Kidney epithelial cell (primary cell): ENCODE data around the gene GNG12. TPM values are rescaled to one million over a fixed set of nuclear protein-coding genes. Genes with fewer than 3 reads are reported as not detected.

Source experiments
- DNase-seq: peaks from one replicate; pipeline ENCODE4 v3.0.0-alpha.2; 2010; ENCODE audit warnings: low read depth
- H3K27me3 ChIP-seq: 2 replicates; pipeline ENCODE4 v1.6.0; 2011; ENCODE audit warnings: low read length; ENCODE audit not compliant: control insufficient read depth, insufficient read depth
- H3K36me3 ChIP-seq: 2 replicates; pipeline ENCODE4 v1.5.1; 2011; ENCODE audit warnings: low read length; ENCODE audit not compliant: control insufficient read depth, insufficient read depth
- H3K4me3 ChIP-seq: 2 replicates; pipeline ENCODE4 v1.5.1; 2011; ENCODE audit warnings: low read depth, mild to moderate bottlenecking, control low read depth, low read length
- total RNA-seq: library from RNA; depleted of rRNA; stranded (reverse); fragments of >200 nt; gene quantifications from 2 replicates; pipeline ENCODE4 v1.2.3, GENCODE V29; 2015
- TF ChIP-seq, protein P1 (sequence below): IDR thresholded peaks from 2 replicates; pipeline ENCODE4 v1.5.1; 2011; ENCODE audit warnings: mild to moderate bottlenecking, moderate library complexity, low read length, control low read depth, inconsistent platforms; ENCODE audit not compliant: insufficient read depth, poor library complexity, severe bottlenecking

Gene GNG12
- total RNA-seq, 1 donor from 2014 or later: 85.7 TPM

DNA sequence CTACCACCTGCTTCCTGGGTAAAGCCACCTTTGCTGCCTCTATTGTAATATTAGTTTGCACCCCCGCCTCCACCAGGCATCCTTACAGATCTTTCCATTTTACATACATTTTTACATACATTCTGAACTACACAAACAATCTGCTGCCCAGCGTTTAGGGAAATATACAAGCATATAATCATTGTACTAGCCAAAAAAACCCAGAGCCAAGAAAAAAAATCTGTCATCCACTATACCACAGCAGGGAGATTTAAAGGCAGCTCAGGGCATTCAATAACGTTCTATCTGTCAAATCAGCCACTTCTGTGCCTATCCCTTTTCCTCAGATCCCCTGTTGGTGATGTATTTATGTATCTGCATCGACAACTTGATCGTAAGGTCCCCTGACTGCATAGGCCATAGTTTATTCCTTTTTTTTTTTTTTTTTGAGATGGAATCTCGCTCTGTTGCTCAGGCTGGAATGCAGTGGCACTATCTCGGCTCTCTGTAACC, 43.0 kb downstream of the GNG12 start:
- H3K27me3 ChIP-seq: no peaks in the 10 kb centered on the region
- H3K4me3 ChIP-seq: no peak overlapping the region
- DNase-seq: no peak
- TF ChIP-seq, protein P1, sequence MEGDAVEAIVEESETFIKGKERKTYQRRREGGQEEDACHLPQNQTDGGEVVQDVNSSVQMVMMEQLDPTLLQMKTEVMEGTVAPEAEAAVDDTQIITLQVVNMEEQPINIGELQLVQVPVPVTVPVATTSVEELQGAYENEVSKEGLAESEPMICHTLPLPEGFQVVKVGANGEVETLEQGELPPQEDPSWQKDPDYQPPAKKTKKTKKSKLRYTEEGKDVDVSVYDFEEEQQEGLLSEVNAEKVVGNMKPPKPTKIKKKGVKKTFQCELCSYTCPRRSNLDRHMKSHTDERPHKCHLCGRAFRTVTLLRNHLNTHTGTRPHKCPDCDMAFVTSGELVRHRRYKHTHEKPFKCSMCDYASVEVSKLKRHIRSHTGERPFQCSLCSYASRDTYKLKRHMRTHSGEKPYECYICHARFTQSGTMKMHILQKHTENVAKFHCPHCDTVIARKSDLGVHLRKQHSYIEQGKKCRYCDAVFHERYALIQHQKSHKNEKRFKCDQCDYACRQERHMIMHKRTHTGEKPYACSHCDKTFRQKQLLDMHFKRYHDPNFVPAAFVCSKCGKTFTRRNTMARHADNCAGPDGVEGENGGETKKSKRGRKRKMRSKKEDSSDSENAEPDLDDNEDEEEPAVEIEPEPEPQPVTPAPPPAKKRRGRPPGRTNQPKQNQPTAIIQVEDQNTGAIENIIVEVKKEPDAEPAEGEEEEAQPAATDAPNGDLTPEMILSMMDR: no peak
- no peaks in the 10 kb centered on the region for H3K36me3 ChIP-seq

DNA sequence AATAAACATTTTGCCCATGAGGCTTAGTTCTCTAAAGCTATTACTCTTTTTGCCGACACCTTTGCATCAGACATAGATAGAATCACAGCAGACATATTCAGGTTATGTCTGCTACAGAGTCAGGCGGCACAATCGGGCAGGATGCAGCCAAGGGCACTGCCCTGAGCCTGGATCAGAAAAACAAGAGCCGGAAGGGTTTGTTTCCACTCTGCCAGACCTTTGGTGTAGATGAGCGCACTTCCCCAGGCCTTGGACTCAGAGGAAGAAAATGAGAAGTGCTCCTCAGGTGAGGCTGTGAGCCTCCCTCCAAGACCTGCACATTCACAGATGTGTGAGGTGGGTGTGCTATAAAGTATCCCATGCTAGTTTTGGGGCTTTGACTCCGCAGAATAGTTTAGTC, 43.7 kb downstream of the GNG12 start:
- Histone ChIP-seq H3K27me3 (no peaks in the 10 kb centered on the region), H3K36me3 (no peaks in the 10 kb centered on the region), H3K4me3 (no peak overlapping the region)
- TF ChIP-seq, protein P1: no peak
- DNase-seq: no peak

DNA sequence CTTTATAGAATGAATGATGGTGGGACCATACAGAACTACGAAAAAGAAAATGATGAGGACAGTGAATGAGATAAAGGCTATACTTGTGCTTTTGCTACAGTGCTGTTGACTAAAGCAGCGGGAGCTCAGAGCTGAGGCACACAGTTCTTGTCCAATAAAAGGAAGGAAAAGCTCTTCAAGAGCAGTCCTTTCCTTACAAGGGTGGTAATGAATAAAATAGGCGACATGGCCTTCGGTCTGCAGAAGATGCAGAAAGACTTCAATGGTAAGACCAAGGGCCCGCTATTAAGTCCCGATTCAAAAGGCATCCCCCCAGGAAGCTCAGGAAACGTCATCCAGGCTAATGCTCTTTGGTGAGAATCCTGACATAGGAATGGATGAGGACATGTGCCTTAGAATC, 44.4 kb downstream of the GNG12 start:
- DNase-seq: no peak
- Histone ChIP-seq H3K36me3 (no peaks in the 10 kb centered on the region), H3K4me3 (no peak overlapping the region), H3K27me3 (no peaks in the 10 kb centered on the region)
- TF ChIP-seq, protein P1: no peak

DNA sequence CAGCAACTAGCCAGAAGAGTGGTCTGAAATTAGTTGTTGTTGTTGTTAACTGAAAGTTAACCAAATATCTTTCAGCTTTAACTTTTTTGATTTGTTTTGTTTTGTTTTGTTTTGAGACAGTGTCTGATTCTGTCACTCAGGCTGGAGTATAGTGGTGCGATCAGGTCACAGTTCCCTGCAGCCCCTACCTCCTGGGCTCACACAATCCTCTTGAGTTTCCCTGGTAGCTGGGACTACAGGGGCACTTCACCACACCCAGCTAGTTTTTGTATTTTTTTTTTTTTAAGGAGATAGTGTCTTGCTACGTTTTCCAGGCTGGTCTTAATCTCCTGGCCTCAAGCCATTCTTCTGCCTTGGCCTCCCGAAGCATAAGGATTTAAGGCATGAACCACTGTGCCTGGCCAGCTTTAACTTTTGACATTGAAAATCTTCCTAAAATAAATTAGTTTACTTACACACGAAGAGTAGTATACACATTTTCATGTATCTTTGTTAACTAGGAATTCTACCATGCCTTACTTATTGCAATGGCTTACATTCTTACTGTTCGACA, 45.0 kb downstream of the GNG12 start:
- H3K4me3 ChIP-seq: no peak overlapping the region
- no peaks in the 10 kb centered on the region for H3K27me3 ChIP-seq
- H3K36me3 ChIP-seq: no peaks in the 10 kb centered on the region
- no peak for DNase-seq
- TF ChIP-seq, protein P1: no peak

DNA sequence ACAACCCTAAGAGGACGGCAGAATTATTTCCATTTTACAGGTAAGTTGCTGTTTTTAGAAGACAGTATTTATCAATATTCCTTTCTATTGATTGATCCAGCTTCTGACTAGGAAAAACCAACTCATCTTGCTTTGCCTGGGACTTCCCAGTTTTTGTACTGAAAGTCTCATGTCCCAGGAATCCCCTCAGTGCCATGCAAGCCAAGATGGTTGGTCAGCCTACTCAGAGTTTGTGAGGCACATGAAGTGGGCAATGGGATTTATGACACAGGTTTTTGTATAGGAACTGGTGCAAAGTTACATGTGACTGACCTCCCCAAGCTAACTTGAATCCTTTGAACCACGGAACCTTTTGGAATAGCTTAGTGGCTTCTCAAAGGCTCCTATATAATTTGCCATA, 45.5 kb downstream of the GNG12 start:
- H3K4me3 ChIP-seq: no peak overlapping the region
- DNase-seq: no peak
- H3K36me3 ChIP-seq: no peaks in the 10 kb centered on the region
- no peaks in the 10 kb centered on the region for H3K27me3 ChIP-seq
- TF ChIP-seq, protein P1: no peak
